Prostate gland (tissue), 2 donors: Measurements from ENCODE around the gene PHACTR2. TPM values are rescaled to one million over a fixed set of nuclear protein-coding genes. Genes with fewer than 3 reads are reported as not detected.

Experiments used
- DNase-seq: peaks from one replicate; pipeline ENCODE4 v3.0.0-alpha.2; 2019; ENCODE audit warnings: low spot score
- H3K27ac ChIP-seq, 2 donors: fragments of 200-600 bp; sonication (generic); 2 replicates each; pipeline ENCODE4 v1.5.1; 2017 to 2019
- H3K27me3 ChIP-seq: fragments of 200-600 bp; sonication (generic); replicated peaks from 2 replicates; pipeline ENCODE4 v1.5.1; 2019; ENCODE audit not compliant: insufficient read depth
- H3K36me3 ChIP-seq, 2 donors: fragments of 200-600 bp; sonication (generic); 1 replicate in 1 of 2; 2 replicates in 1 of 2; pipeline versions ENCODE4 v1.5.1 to v1.8.1; 2017 to 2019
- H3K4me1 ChIP-seq: fragments of 200-600 bp; sonication (generic); replicated peaks from 2 replicates; pipeline ENCODE4 v1.5.1; 2019
- H3K4me3 ChIP-seq, 2 donors: fragments of 200-600 bp; sonication (generic); 2 replicates each; pipeline ENCODE4 v1.5.1; 2017 to 2019
- H3K9me3 ChIP-seq: fragments of 200-600 bp; sonication (generic); 2 replicates; pipeline ENCODE4 v1.5.1; 2017
- CTCF ChIP-seq, 4 experiments: fragments of 200-600 bp in 2 of 4; fragments of 450-650 bp in 2 of 4; sonication (generic) in 2 of 4; IDR thresholded peaks; 1 replicate in 3 of 4; 2 replicates in 1 of 4; pipeline ENCODE4 v1.5.1; 2016 to 2019; ENCODE audit warnings: antibody characterized with exemption in 4 of 4, mild to moderate bottlenecking in 2 of 4, moderate library complexity in 2 of 4
- POLR2A ChIP-seq: fragments of 450-650 bp; IDR thresholded peaks from one replicate; pipeline ENCODE4 v1.6.1; 2016; ENCODE audit warnings: antibody characterized with exemption, mild to moderate bottlenecking
- POLR2AphosphoS5 ChIP-seq: sonication (generic); formaldehyde crosslinking; IDR thresholded peaks from one replicate; pipeline ENCODE4 v1.6.1; 2017; ENCODE audit warnings: antibody characterized with exemption
- WGBS: methylation state at CpG from one replicate; pipeline ENCODE4 v1.1.5; 2018; 5-methylcytosine and 5-hydroxymethylcytosine counted together
- intact Hi-C: fragments of 100-400 bp; cut with DNase I; formaldehyde crosslinking; loops from one replicate; pipeline ENCODE4 v1.14.2; 2022
- total RNA-seq, 2 donors: library from RNA; depleted of rRNA; stranded (reverse); fragments of >200 nt; gene quantifications; one replicate each; pipeline ENCODE4 v1.1.0, GENCODE V29; 2016

PHACTR2 gene
- total RNA-seq, 2 donors from 2014 or later = 41.4 to 108 TPM

- DNase-seq = no peak
- H3K27me3 ChIP-seq = no peaks in the 10 kb centered on the region
- WGBS = 92% methylated on average over 2 of the region's 2 CpGs
- intact Hi-C loops = no loop called here
- no peaks in the 10 kb centered on the region for H3K9me3 ChIP-seq
- H3K4me1 ChIP-seq = no peaks in the 10 kb centered on the region
- TF ChIP-seq POLR2AphosphoS5 (no peak), CTCF (IDR thresholded peaks at IDR 0.05) (no peak), POLR2A (no peak)
- no peak overlapping the region for H3K27ac ChIP-seq
- H3K4me3 ChIP-seq = no peak overlapping the region
- H3K36me3 ChIP-seq = no peaks in the 10 kb centered on the region
Observed at GRCh38 chr6:143811501-143812157, 133.9 kb downstream of the PHACTR2 start.

- Histone ChIP-seq H3K27ac (no peak overlapping the region), H3K9me3 (no peaks in the 10 kb centered on the region), H3K27me3 (no peaks in the 10 kb centered on the region), H3K36me3 (no peaks in the 10 kb centered on the region), H3K4me1 (no peaks in the 10 kb centered on the region), H3K4me3 (no peak overlapping the region)
- TF ChIP-seq POLR2A (no peak), CTCF (IDR thresholded peaks at IDR 0.05) (no peak), POLR2AphosphoS5 (no peak)
- intact Hi-C loops = no loop called here
- no peak for DNase-seq
Observed at GRCh38 chr6:143817621-143818020, 139.9 kb downstream of the PHACTR2 start.

- intact Hi-C loops = no loop called here
Observed at GRCh38 chr6:143821359-143821758, 143.6 kb downstream of the PHACTR2 start.

GRCh38 chr6:143822584-143823024, 144.8 kb downstream of the PHACTR2 start:
- DNase-seq = no peak
- Histone ChIP-seq H3K9me3 (no peaks in the 10 kb centered on the region), H3K4me3 (no peak overlapping the region), H3K27ac (no peak overlapping the region), H3K36me3 (no peaks in the 10 kb centered on the region), H3K27me3 (no peaks in the 10 kb centered on the region), H3K4me1 (no peaks in the 10 kb centered on the region)
- intact Hi-C loops = no loop called here
- no peak for TF ChIP-seq POLR2AphosphoS5
- no peak for TF ChIP-seq CTCF (IDR thresholded peaks at IDR 0.05)
- TF ChIP-seq POLR2A = no peak
- WGBS = 34% methylated on average over 3 of the region's 3 CpGs

More at GRCh38 chr6:143821359-143821758, 143.6 kb downstream of the PHACTR2 start:
- H3K4me1 ChIP-seq = no peaks in the 10 kb centered on the region
- WGBS = 81% methylated on average over 6 of the region's 6 CpGs
- H3K9me3 ChIP-seq = no peaks in the 10 kb centered on the region
- no peaks in the 10 kb centered on the region for H3K36me3 ChIP-seq
- H3K27me3 ChIP-seq = no peaks in the 10 kb centered on the region
- TF ChIP-seq POLR2AphosphoS5 (no peak), POLR2A (no peak), CTCF (IDR thresholded peaks at IDR 0.05) (no peak)
- no peak for DNase-seq
- H3K4me3 ChIP-seq = no peak overlapping the region
- H3K27ac ChIP-seq = no peak overlapping the region

DNA sequence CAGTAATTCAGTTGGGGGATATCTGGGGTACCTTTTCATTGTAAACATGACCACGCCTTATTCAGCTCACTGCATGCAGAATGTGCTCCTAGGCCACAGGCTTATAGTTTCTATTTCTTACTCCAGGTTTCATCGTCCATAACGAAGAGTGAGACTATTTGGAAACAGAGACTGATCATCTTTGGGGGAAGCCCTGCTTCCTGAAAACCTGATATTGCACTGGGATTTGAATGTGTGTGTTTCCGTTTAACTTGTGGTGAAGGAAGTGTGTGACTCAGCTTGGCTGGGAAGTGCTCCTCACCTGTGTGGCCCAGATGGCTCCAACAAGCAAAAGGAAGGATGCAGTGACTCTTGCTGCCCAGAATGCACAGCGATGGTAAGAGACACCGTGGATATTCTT, 145.8 kb downstream of the PHACTR2 start:
- Histone ChIP-seq H3K27ac (no peak overlapping the region), H3K36me3 (no peaks in the 10 kb centered on the region), H3K27me3 (no peaks in the 10 kb centered on the region), H3K4me1 (no peaks in the 10 kb centered on the region), H3K9me3 (no peaks in the 10 kb centered on the region), H3K4me3 (no peak overlapping the region)
- intact Hi-C loops = no loop called here
- TF ChIP-seq POLR2AphosphoS5 (no peak), POLR2A (no peak), CTCF (IDR thresholded peaks at IDR 0.05) (no peak)
- 88% methylated on average over 6 of the region's 6 CpGs for WGBS
- no peak for DNase-seq
